Astrocyte (in vitro differentiated cells and primary cell): ENCODE results near the gene PCDHGB2. TPM values are rescaled to one million over a fixed set of nuclear protein-coding genes. Genes with fewer than 3 reads are reported as not detected.

ENCODE experiments used
- DNase-seq: peaks from one replicate; pipeline ENCODE4 v3.0.0-alpha.2; 2010; ENCODE audit warnings: low read depth
- FAIRE-seq: peaks from 2 replicates; lab custom pipeline; 2011; peaks lifted over from hg19 to GRCh38; lab: Jason Lieb, UNC
- H2AFZ ChIP-seq: 2 replicates; pipeline ENCODE4 v1.6.0; 2012; ENCODE audit warnings: low read depth, low read length, inconsistent platforms
- H3K27ac ChIP-seq: 2 replicates; pipeline ENCODE4 v1.5.1; 2011; ENCODE audit warnings: low read depth, low read length, inconsistent platforms
- H3K27me3 ChIP-seq: 2 replicates; pipeline ENCODE4 v1.6.0; 2011; ENCODE audit warnings: low read length, inconsistent platforms; ENCODE audit not compliant: insufficient read depth
- H3K36me3 ChIP-seq: 2 replicates; pipeline ENCODE4 v1.5.1; 2011; ENCODE audit warnings: low read length, inconsistent platforms; ENCODE audit not compliant: insufficient read depth
- H3K4me1 ChIP-seq: 2 replicates; pipeline ENCODE4 v1.5.1; 2011; ENCODE audit warnings: low read length, inconsistent platforms; ENCODE audit not compliant: insufficient read depth
- H3K4me2 ChIP-seq: 2 replicates; pipeline ENCODE4 v1.6.0; 2012; ENCODE audit warnings: low read length, inconsistent platforms
- H3K4me3 ChIP-seq: 2 replicates; pipeline ENCODE4 v1.5.1; 2011; ENCODE audit warnings: low read depth, mild to moderate bottlenecking, low read length, inconsistent platforms; ENCODE audit not compliant: insufficient read depth
- H3K79me2 ChIP-seq: 2 replicates; pipeline ENCODE4 v1.6.0; 2012; ENCODE audit warnings: mild to moderate bottlenecking, low read length, inconsistent platforms; ENCODE audit not compliant: insufficient read depth
- H3K9ac ChIP-seq: 2 replicates; pipeline ENCODE4 v1.6.0; 2012; ENCODE audit warnings: mild to moderate bottlenecking, low read length, inconsistent platforms
- H3K9me3 ChIP-seq: 2 replicates; pipeline ENCODE4 v1.5.1; 2012; ENCODE audit warnings: low read depth, mild to moderate bottlenecking, low read length, inconsistent platforms; ENCODE audit not compliant: insufficient read depth
- H4K20me1 ChIP-seq: 2 replicates; pipeline ENCODE4 v1.6.0; 2012; ENCODE audit warnings: low read length, inconsistent platforms; ENCODE audit not compliant: insufficient read depth
- H3K27ac Mint-ChIP-seq: one replicate; pipeline ENCODE4 v1.8.0; 2021; ENCODE audit warnings: mild to moderate bottlenecking, mixed read lengths; ENCODE audit not compliant: unreplicated experiment
- H3K27me3 Mint-ChIP-seq: one replicate; pipeline ENCODE4 v1.8.0; 2021; ENCODE audit warnings: low read depth, mixed read lengths; ENCODE audit not compliant: unreplicated experiment
- H3K36me3 Mint-ChIP-seq: one replicate; pipeline ENCODE4 v1.8.0; 2021; ENCODE audit warnings: low read depth, mixed read lengths; ENCODE audit not compliant: unreplicated experiment
- H3K4me1 Mint-ChIP-seq: one replicate; pipeline ENCODE4 v1.8.0; 2021; ENCODE audit warnings: low read depth, mixed read lengths; ENCODE audit not compliant: unreplicated experiment
- H3K4me3 Mint-ChIP-seq: one replicate; pipeline ENCODE4 v1.8.0; 2021; ENCODE audit warnings: mild to moderate bottlenecking, moderate library complexity, mixed read lengths; ENCODE audit not compliant: unreplicated experiment
- H3K9me3 Mint-ChIP-seq: one replicate; pipeline ENCODE4 v1.8.0; 2021; ENCODE audit warnings: mild to moderate bottlenecking, mixed read lengths; ENCODE audit not compliant: unreplicated experiment
- EZH2 ChIP-seq: IDR thresholded peaks from 2 replicates; pipeline ENCODE4 v1.6.1; 2012; ENCODE audit warnings: mild to moderate bottlenecking, low read length, inconsistent platforms; ENCODE audit not compliant: insufficient read depth
- total RNA-seq: library from RNA; stranded (reverse); gene quantifications from 2 replicates; pipeline ENCODE4 v1.2.1, GENCODE V29; 2021
- TF ChIP-seq, protein P1 (sequence below): IDR thresholded peaks from 2 replicates; pipeline ENCODE4 v1.5.1; 2011; ENCODE audit warnings: low read depth, mild to moderate bottlenecking, inconsistent platforms, low read length, moderate library complexity; ENCODE audit not compliant: insufficient read depth

PCDHGB2 gene
- total RNA-seq, 1 donor from 2014 or later = 1.4 TPM

DNA sequence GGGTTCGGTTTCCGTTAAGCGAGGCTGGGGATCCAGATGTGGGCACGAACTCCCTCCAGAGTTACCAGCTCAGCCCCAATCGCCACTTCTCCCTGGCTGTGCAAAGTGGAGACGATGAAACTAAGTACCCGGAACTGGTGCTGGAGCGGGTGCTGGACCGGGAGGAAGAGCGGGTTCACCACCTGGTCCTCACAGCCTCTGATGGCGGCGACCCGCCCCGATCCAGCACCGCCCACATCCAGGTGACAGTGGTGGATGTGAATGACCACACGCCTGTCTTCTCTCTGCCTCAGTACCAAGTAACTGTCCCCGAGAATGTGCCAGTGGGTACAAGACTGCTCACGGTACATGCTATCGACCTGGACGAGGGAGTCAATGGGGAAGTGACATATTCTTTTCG, 23.6 kb downstream of the PCDHGB2 start:
- Histone ChIP-seq H2AFZ (no peak overlapping the region), H3K4me3 (peak overlapping the region; percentile 62), H3K4me1 (no peaks in the 10 kb centered on the region), H3K36me3 (no peaks in the 10 kb centered on the region), H3K9ac (no peak overlapping the region), H3K79me2 (no peaks in the 10 kb centered on the region), H4K20me1 (no peaks in the 10 kb centered on the region), H3K27me3 (no peaks in the 10 kb centered on the region), H3K4me2 (peak overlapping the region; percentile 80), H3K27ac (no peak overlapping the region), H3K9me3 (peaks cover 30% of the 10 kb centered on the region)
- FAIRE-seq (no peak), DNase-seq (no peak)
- Mint-ChIP-seq H3K4me3 (no peak overlapping the region), H3K27me3 (no peaks in the 10 kb centered on the region), H3K36me3 (peaks cover 7% of the 10 kb centered on the region), H3K4me1 (no peaks in the 10 kb centered on the region), H3K9me3 (peaks cover 12% of the 10 kb centered on the region), H3K27ac (no peak overlapping the region)
- TF ChIP-seq, protein P1, sequence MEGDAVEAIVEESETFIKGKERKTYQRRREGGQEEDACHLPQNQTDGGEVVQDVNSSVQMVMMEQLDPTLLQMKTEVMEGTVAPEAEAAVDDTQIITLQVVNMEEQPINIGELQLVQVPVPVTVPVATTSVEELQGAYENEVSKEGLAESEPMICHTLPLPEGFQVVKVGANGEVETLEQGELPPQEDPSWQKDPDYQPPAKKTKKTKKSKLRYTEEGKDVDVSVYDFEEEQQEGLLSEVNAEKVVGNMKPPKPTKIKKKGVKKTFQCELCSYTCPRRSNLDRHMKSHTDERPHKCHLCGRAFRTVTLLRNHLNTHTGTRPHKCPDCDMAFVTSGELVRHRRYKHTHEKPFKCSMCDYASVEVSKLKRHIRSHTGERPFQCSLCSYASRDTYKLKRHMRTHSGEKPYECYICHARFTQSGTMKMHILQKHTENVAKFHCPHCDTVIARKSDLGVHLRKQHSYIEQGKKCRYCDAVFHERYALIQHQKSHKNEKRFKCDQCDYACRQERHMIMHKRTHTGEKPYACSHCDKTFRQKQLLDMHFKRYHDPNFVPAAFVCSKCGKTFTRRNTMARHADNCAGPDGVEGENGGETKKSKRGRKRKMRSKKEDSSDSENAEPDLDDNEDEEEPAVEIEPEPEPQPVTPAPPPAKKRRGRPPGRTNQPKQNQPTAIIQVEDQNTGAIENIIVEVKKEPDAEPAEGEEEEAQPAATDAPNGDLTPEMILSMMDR = no peak
- no peak for TF ChIP-seq EZH2

DNA sequence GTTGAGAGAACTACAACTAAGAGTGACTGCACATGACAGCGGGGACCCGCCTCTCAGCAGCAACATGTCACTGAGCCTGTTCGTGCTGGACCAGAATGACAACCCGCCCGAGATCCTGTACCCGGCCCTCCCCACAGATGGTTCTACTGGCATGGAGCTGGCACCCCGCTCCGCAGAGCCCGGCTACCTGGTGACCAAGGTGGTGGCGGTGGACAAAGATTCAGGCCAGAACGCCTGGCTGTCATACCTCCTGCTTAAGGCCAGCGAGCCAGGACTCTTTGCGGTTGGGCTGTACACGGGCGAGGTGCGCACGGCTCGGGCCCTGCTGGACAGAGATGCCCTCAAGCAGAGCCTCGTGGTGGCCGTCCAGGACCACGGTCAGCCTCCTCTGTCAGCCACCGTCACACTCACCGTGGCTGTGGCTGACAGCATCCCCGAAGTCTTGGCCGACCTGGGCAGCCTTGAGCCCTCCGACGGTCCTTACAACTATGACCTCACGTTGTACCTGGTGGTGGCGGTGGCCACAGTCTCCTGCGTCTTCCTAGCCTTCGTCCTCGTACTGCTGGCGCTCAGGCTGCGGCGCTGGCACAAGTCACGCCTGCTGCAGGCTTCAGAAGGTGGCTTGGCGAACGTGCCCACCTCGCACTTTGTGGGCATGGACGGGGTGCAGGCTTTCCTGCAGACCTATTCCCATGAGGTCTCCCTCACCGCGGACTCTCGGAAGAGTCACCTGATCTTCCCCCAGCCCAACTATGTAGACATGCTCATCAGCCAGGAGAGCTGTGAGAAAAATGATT, 24.9 kb downstream of the PCDHGB2 start:
- Histone ChIP-seq H3K79me2 (no peaks in the 10 kb centered on the region), H3K4me3 (no peak overlapping the region), H3K9ac (no peak overlapping the region), H3K4me1 (no peaks in the 10 kb centered on the region), H3K4me2 (no peak overlapping the region), H2AFZ (no peak overlapping the region), H3K9me3 (peaks cover 41% of the 10 kb centered on the region), H3K36me3 (no peaks in the 10 kb centered on the region), H3K27ac (no peak overlapping the region), H3K27me3 (no peaks in the 10 kb centered on the region), H4K20me1 (no peaks in the 10 kb centered on the region)
- Mint-ChIP-seq H3K4me1 (no peaks in the 10 kb centered on the region), H3K4me3 (no peak overlapping the region), H3K36me3 (peaks cover 8% of the 10 kb centered on the region), H3K27me3 (no peaks in the 10 kb centered on the region), H3K9me3 (peaks cover 19% of the 10 kb centered on the region), H3K27ac (no peak overlapping the region)
- FAIRE-seq = no peak
- TF ChIP-seq, protein P1 = no peak
- no peak for TF ChIP-seq EZH2
- DNase-seq = no peak
